ENCODE results near the gene COMMD1.
"Not testable (repeated sequence)": the region's sequence is repeated elsewhere in the genome, so short reads cannot be mapped to it uniquely, and the experiment has no call there.

COMMD1 gene

GRCh38 chr2:61887717-61888266 lies 17.7 kb upstream of the COMMD1 start:
- H2AFZ ChIP-seq (ENCODE audit: low read length, unreplicated experiment) = no peak overlapping the region
- H3K27me3 ChIP-seq (ENCODE audit: insufficient read depth, low read length) = no peaks in the 10 kb centered on the region
- peaks cover 47% of the 10 kb centered on the region for H3K79me2 ChIP-seq (ENCODE audit: control insufficient read depth, insufficient read depth, low read length, unreplicated experiment)

GRCh38 chr2:61888267-61889055 lies 17.0 kb upstream of the COMMD1 start, which contains the start of gene CCT4:
TSS of gene CCT4 (minus strand) at chr2:61888656. CDS start at chr2:61888507, 149 bp downstream.
- H3K27ac ChIP-seq (ENCODE audit: low read depth, low read length) = peak within 1 kb of the TSS; percentile 80
- H3K4me1 ChIP-seq (ENCODE audit: control insufficient read depth, insufficient read depth, low read length, unreplicated experiment) = peaks cover 16% of the 10 kb centered on the region
- no peaks in the 10 kb centered on the region for H3K27me3 ChIP-seq (ENCODE audit: insufficient read depth, low read length)
- H3K4me3 ChIP-seq (ENCODE audit: low read depth, low read length) = peak within 1 kb of the TSS; percentile 89
- peaks cover 45% of the 10 kb centered on the region for H3K79me2 ChIP-seq (ENCODE audit: control insufficient read depth, insufficient read depth, low read length, unreplicated experiment)
- peak within 1 kb of the TSS; percentile 55 for H2AFZ ChIP-seq (ENCODE audit: low read length, unreplicated experiment)
- peaks cover 10% of the 10 kb centered on the region; the same call in 1 of the 2 replicates for H3K36me3 ChIP-seq (ENCODE audit: insufficient read depth, low read length)

More at GRCh38 chr2:61887717-61888266, 17.7 kb upstream of the COMMD1 start:
- Histone ChIP-seq H3K36me3 (ENCODE audit: insufficient read depth, low read length) (peaks cover 13% of the 10 kb centered on the region; the same call in 1 of the 2 replicates), H3K27ac (ENCODE audit: low read depth, low read length) (peak overlapping the region; percentile 80), H3K4me3 (ENCODE audit: low read depth, low read length) (peak overlapping the region; percentile 89), H3K4me1 (ENCODE audit: control insufficient read depth, insufficient read depth, low read length, unreplicated experiment) (peaks cover 16% of the 10 kb centered on the region)

- Histone ChIP-seq H3K4me1 (ENCODE audit: control insufficient read depth, insufficient read depth, low read length, unreplicated experiment) (no peaks in the 10 kb centered on the region), H2AFZ (ENCODE audit: low read length, unreplicated experiment) (no peak overlapping the region)
Measured at GRCh38 chr2:61898810-61899209, 6.7 kb upstream of the COMMD1 start.

GRCh38 chr2:61900281-61900680 lies 5.2 kb upstream of the COMMD1 start:
- Histone ChIP-seq H3K79me2 (ENCODE audit: control insufficient read depth, insufficient read depth, low read length, unreplicated experiment) (no peaks in the 10 kb centered on the region), H3K27ac (ENCODE audit: low read depth, low read length) (no peak overlapping the region), H3K4me3 (ENCODE audit: low read depth, low read length) (no peak overlapping the region), H3K27me3 (ENCODE audit: insufficient read depth, low read length) (no peaks in the 10 kb centered on the region), H2AFZ (ENCODE audit: low read length, unreplicated experiment) (no peak overlapping the region), H3K4me1 (ENCODE audit: control insufficient read depth, insufficient read depth, low read length, unreplicated experiment) (peaks cover 7% of the 10 kb centered on the region), H3K36me3 (ENCODE audit: insufficient read depth, low read length) (no peaks in the 10 kb centered on the region)

More at GRCh38 chr2:61898810-61899209, 6.7 kb upstream of the COMMD1 start:
- Histone ChIP-seq H3K36me3 (ENCODE audit: insufficient read depth, low read length) (no peaks in the 10 kb centered on the region), H3K4me3 (ENCODE audit: low read depth, low read length) (no peak overlapping the region), H3K27me3 (ENCODE audit: insufficient read depth, low read length) (no peaks in the 10 kb centered on the region), H3K27ac (ENCODE audit: low read depth, low read length) (no peak overlapping the region), H3K79me2 (ENCODE audit: control insufficient read depth, insufficient read depth, low read length, unreplicated experiment) (no peaks in the 10 kb centered on the region)

- Histone ChIP-seq H3K79me2 (ENCODE audit: control insufficient read depth, insufficient read depth, low read length, unreplicated experiment) (peaks cover 9% of the 10 kb centered on the region), H3K36me3 (ENCODE audit: insufficient read depth, low read length) (no peaks in the 10 kb centered on the region), H2AFZ (ENCODE audit: low read length, unreplicated experiment) (peak overlapping the region; percentile 83), H3K4me1 (ENCODE audit: control insufficient read depth, insufficient read depth, low read length, unreplicated experiment) (peaks cover 13% of the 10 kb centered on the region), H3K27ac (ENCODE audit: low read depth, low read length) (no peak overlapping the region), H3K27me3 (ENCODE audit: insufficient read depth, low read length) (no peaks in the 10 kb centered on the region), H3K4me3 (ENCODE audit: low read depth, low read length) (peak overlapping the region; percentile 92)
Measured at GRCh38 chr2:61906186-61906470, 654 bp downstream of the COMMD1 start.

- Histone ChIP-seq H3K79me2 (ENCODE audit: control insufficient read depth, insufficient read depth, low read length, unreplicated experiment) (peaks cover 12% of the 10 kb centered on the region), H2AFZ (ENCODE audit: low read length, unreplicated experiment) (no peak overlapping the region), H3K27ac (ENCODE audit: low read depth, low read length) (no peak overlapping the region), H3K4me3 (ENCODE audit: low read depth, low read length) (no peak overlapping the region), H3K4me1 (ENCODE audit: control insufficient read depth, insufficient read depth, low read length, unreplicated experiment) (peaks cover 13% of the 10 kb centered on the region), H3K27me3 (ENCODE audit: insufficient read depth, low read length) (no peaks in the 10 kb centered on the region), H3K36me3 (ENCODE audit: insufficient read depth, low read length) (no peaks in the 10 kb centered on the region)
Measured at GRCh38 chr2:61909116-61909515, 3.6 kb downstream of the COMMD1 start.

GRCh38 chr2:61910603-61911002 lies 5.1 kb downstream of the COMMD1 start:
- Histone ChIP-seq H3K36me3 (ENCODE audit: insufficient read depth, low read length) (no peaks in the 10 kb centered on the region), H3K4me3 (ENCODE audit: low read depth, low read length) (no peak overlapping the region), H3K27ac (ENCODE audit: low read depth, low read length) (no peak overlapping the region), H2AFZ (ENCODE audit: low read length, unreplicated experiment) (no peak overlapping the region), H3K4me1 (ENCODE audit: control insufficient read depth, insufficient read depth, low read length, unreplicated experiment) (peaks cover 7% of the 10 kb centered on the region), H3K27me3 (ENCODE audit: insufficient read depth, low read length) (no peaks in the 10 kb centered on the region), H3K79me2 (ENCODE audit: control insufficient read depth, insufficient read depth, low read length, unreplicated experiment) (peaks cover 12% of the 10 kb centered on the region)

GRCh38 chr2:61911510-61911909 lies 6.0 kb downstream of the COMMD1 start:
- H3K27me3 ChIP-seq (ENCODE audit: insufficient read depth, low read length) = no peaks in the 10 kb centered on the region
- H3K27ac ChIP-seq (ENCODE audit: low read depth, low read length) = no peak overlapping the region
- H2AFZ ChIP-seq (ENCODE audit: low read length, unreplicated experiment) = no peak overlapping the region
- no peaks in the 10 kb centered on the region for H3K36me3 ChIP-seq (ENCODE audit: insufficient read depth, low read length)
- peaks cover 4% of the 10 kb centered on the region for H3K4me1 ChIP-seq (ENCODE audit: control insufficient read depth, insufficient read depth, low read length, unreplicated experiment)
- no peak overlapping the region for H3K4me3 ChIP-seq (ENCODE audit: low read depth, low read length)
- peaks cover 5% of the 10 kb centered on the region for H3K79me2 ChIP-seq (ENCODE audit: control insufficient read depth, insufficient read depth, low read length, unreplicated experiment)

- H3K36me3 ChIP-seq (ENCODE audit: insufficient read depth, low read length); H3K27ac ChIP-seq (ENCODE audit: low read depth, low read length); H3K79me2 ChIP-seq (ENCODE audit: control insufficient read depth, insufficient read depth, low read length, unreplicated experiment); H2AFZ ChIP-seq (ENCODE audit: low read length, unreplicated experiment); H3K4me3 ChIP-seq (ENCODE audit: low read depth, low read length); H3K27me3 ChIP-seq (ENCODE audit: insufficient read depth, low read length); H3K4me1 ChIP-seq (ENCODE audit: control insufficient read depth, insufficient read depth, low read length, unreplicated experiment): not testable (repeated sequence)
Measured at GRCh38 chr2:61914794-61915193, 9.3 kb downstream of the COMMD1 start.

- Histone ChIP-seq H3K27me3 (ENCODE audit: insufficient read depth, low read length) (no peaks in the 10 kb centered on the region), H3K4me3 (ENCODE audit: low read depth, low read length) (no peak overlapping the region), H3K27ac (ENCODE audit: low read depth, low read length) (no peak overlapping the region), H2AFZ (ENCODE audit: low read length, unreplicated experiment) (no peak overlapping the region), H3K4me1 (ENCODE audit: control insufficient read depth, insufficient read depth, low read length, unreplicated experiment) (no peaks in the 10 kb centered on the region), H3K36me3 (ENCODE audit: insufficient read depth, low read length) (no peaks in the 10 kb centered on the region), H3K79me2 (ENCODE audit: control insufficient read depth, insufficient read depth, low read length, unreplicated experiment) (no peaks in the 10 kb centered on the region)
Measured at GRCh38 chr2:61920548-61920947, 15.1 kb downstream of the COMMD1 start.

GRCh38 chr2:61922714-61923113 lies 17.2 kb downstream of the COMMD1 start:
- Histone ChIP-seq H3K36me3 (ENCODE audit: insufficient read depth, low read length) (no peaks in the 10 kb centered on the region), H3K27ac (ENCODE audit: low read depth, low read length) (no peak overlapping the region), H3K27me3 (ENCODE audit: insufficient read depth, low read length) (no peaks in the 10 kb centered on the region), H3K4me3 (ENCODE audit: low read depth, low read length) (no peak overlapping the region), H2AFZ (ENCODE audit: low read length, unreplicated experiment) (no peak overlapping the region), H3K4me1 (ENCODE audit: control insufficient read depth, insufficient read depth, low read length, unreplicated experiment) (no peaks in the 10 kb centered on the region), H3K79me2 (ENCODE audit: control insufficient read depth, insufficient read depth, low read length, unreplicated experiment) (no peaks in the 10 kb centered on the region)
